Activated naive CD4-positive, alpha-beta T cell treated with anti-CD3 and anti-CD28 coated beads, Interleukin-2, amount 50 U/mL, for 24 hours (primary cell): ENCODE measurements around the gene NEK7.

Experiments used
- H3K27ac Mint-ChIP-seq: one replicate; pipeline ENCODE4 v1.8.0; 2021; ENCODE audit warnings: mild to moderate bottlenecking, mixed read lengths
- H3K27me3 Mint-ChIP-seq: one replicate; pipeline ENCODE4 v1.8.0; 2021; ENCODE audit warnings: mixed read lengths
- H3K36me3 Mint-ChIP-seq: one replicate; pipeline ENCODE4 v1.8.0; 2021; ENCODE audit warnings: mixed read lengths
- H3K4me1 Mint-ChIP-seq: one replicate; pipeline ENCODE4 v1.8.0; 2021; ENCODE audit warnings: mixed read lengths
- H3K4me3 Mint-ChIP-seq: one replicate; pipeline ENCODE4 v1.8.0; 2021; ENCODE audit warnings: mild to moderate bottlenecking, mixed read lengths
- H3K9me3 Mint-ChIP-seq: one replicate; pipeline ENCODE4 v1.8.0; 2021; ENCODE audit warnings: mixed read lengths

Gene NEK7

DNA sequence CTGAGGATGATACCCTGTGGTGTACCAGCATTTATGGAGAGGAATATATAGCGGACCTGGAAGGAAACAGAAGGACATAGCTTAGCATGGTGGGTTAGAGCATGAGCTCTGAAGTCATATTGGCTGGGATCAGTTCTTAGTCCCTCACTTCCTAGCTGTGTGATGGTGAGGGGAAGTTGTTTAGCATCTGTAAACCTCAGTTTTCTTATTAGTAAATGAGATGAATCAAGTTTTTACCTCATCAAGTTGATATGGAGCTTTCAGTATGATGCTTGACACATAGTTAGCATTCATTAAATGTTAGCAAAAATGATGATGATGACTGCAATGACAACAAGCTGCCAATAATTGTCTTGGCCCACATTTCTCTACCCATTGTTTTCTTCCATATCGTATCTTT is 84.8 kb downstream of the NEK7 start:
- Mint-ChIP-seq H3K9me3 (no peaks in the 10 kb centered on the region), H3K4me1 (peaks cover 48% of the 10 kb centered on the region), H3K4me3 (no peak overlapping the region), H3K27me3 (no peaks in the 10 kb centered on the region), H3K36me3 (peaks cover 15% of the 10 kb centered on the region), H3K27ac (no peak overlapping the region)

DNA sequence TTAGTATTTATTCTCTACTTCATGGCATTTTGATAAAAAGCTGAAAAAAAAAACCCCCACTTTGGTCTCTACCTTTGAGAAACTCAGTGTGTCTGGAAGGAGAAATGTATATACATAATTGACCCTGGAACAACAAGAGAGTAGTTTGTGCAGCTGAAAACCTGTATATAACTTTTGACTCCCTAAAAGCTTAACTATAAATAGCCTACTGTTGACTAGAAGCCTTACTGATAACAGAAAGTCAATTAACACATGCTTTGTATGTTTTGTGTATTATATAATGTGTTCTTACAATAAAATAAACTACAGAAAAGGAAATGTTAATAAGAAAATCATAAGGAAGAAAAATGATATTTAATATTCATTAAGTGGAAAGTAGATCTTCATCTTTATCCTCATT is 88.0 kb downstream of the NEK7 start:
- Mint-ChIP-seq H3K27me3 (no peaks in the 10 kb centered on the region), H3K9me3 (peaks cover 6% of the 10 kb centered on the region), H3K4me1 (peaks cover 53% of the 10 kb centered on the region), H3K4me3 (no peak overlapping the region), H3K27ac (no peak overlapping the region), H3K36me3 (peaks cover 18% of the 10 kb centered on the region)

DNA sequence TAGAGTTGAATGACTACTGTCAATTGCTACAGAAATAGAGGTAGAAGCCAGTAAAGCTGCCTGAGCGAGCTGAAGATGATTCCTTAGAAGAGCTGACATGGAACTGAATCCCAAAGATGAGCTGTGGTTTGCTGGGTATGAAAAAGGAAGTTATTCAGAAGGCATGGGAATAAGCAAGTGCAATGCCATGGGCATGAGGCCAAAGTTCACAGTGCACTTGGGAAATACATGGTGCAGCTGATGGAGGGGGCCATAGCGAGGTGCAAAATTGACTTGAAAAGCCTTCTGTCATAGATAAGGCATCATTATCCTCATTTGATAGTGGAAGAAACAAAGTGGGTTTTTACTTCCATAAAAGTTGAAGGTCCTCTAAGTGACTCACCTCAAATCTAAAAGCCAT is 88.6 kb downstream of the NEK7 start:
- H3K4me3 Mint-ChIP-seq, result no peak overlapping the region
- peaks cover 6% of the 10 kb centered on the region for H3K9me3 Mint-ChIP-seq
- no peaks in the 10 kb centered on the region for H3K27me3 Mint-ChIP-seq
- H3K27ac Mint-ChIP-seq, result peak overlapping the region; percentile 6
- peaks cover 47% of the 10 kb centered on the region for H3K4me1 Mint-ChIP-seq
- peaks cover 14% of the 10 kb centered on the region for H3K36me3 Mint-ChIP-seq

DNA sequence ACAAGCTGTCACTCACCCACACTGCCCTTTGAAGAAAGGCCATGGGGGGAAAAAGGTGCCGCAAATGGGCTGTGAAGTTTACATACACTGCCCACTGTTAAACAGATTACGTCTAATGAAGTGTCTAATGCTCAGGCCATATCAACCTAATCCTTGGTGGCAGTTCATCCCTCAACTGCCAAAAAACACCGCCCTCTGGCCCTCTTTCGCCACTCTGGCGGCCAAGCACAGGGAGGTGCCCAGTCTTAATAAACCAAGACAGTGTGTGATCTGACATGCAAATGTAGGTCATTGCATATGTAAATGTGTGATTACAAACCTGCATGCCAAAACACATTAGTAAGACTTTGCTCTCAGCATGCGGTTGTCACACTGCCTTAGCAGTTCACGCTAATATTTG is 89.5 kb downstream of the NEK7 start:
- no peak overlapping the region for H3K4me3 Mint-ChIP-seq
- H3K9me3 Mint-ChIP-seq, result peaks cover 6% of the 10 kb centered on the region
- peaks cover 11% of the 10 kb centered on the region for H3K36me3 Mint-ChIP-seq
- H3K27me3 Mint-ChIP-seq, result no peaks in the 10 kb centered on the region
- no peak overlapping the region for H3K27ac Mint-ChIP-seq
- peaks cover 46% of the 10 kb centered on the region for H3K4me1 Mint-ChIP-seq

DNA sequence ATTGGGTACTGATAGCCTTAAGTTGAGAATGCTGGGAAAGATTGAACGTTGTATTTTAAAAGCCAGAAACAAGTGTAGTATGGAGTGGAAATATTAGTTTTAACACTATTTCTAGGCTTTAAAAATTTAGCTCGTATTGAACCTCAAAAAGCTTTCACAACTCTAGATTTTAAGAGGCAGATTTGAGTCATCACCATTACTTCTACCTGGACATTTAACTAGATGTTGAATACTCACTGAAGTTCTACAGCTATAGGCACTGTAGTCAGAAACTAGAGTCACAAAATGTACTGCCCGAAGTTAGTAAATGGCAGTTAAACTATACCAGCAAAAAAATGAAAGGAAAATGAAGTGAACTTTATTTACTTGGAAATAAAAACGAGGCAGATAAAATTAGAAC is 96.5 kb downstream of the NEK7 start:
- peaks cover 9% of the 10 kb centered on the region for H3K36me3 Mint-ChIP-seq
- no peaks in the 10 kb centered on the region for H3K9me3 Mint-ChIP-seq
- peaks cover 63% of the 10 kb centered on the region for H3K4me1 Mint-ChIP-seq
- peak overlapping the region; percentile 47 for H3K27ac Mint-ChIP-seq
- H3K27me3 Mint-ChIP-seq, result no peaks in the 10 kb centered on the region
- no peak overlapping the region for H3K4me3 Mint-ChIP-seq

DNA sequence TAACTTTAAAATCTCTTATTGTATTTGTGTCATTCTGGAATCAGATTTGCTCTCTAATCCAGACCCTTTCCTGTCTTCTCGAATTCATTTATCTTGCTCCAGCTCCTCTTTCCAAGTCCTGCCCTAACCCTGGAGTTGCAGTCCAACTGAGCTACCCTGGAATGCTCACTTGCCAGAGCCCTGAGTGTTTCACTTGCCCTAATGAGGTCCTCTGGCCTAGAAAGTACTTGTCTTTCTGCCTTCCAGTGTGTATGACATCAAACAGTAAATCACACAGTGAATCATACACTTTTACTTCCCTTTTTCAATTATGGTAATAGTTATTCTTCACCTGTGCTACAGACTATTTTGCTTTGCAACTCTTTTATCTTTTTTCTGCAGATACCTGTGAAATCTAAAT is 96.9 kb downstream of the NEK7 start:
- no peaks in the 10 kb centered on the region for H3K9me3 Mint-ChIP-seq
- H3K4me1 Mint-ChIP-seq, result peaks cover 65% of the 10 kb centered on the region
- H3K27me3 Mint-ChIP-seq, result no peaks in the 10 kb centered on the region
- peaks cover 9% of the 10 kb centered on the region for H3K36me3 Mint-ChIP-seq
- peak overlapping the region; percentile 51 for H3K4me3 Mint-ChIP-seq
- H3K27ac Mint-ChIP-seq, result peak overlapping the region; percentile 94

DNA sequence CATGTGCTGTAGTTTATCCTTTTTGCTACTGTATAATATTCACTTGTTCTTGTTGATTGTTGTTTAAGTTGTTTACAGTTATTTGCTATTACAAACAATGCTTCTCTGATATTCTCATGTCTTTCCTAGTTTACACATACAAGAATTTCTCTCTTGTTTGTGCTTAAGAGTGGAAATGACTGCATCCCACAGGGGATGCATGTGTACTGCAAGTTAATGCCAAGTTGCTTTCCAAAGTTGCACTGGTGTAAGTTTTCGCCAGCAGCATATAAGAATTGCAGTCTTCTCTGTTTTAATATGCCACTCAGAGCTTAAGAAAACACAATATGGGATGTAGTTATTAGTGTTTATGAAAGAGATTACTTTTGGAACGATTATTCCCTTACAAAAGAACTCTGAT is 97.7 kb downstream of the NEK7 start:
- Mint-ChIP-seq H3K27me3 (no peaks in the 10 kb centered on the region), H3K27ac (no peak overlapping the region), H3K4me1 (peaks cover 74% of the 10 kb centered on the region), H3K4me3 (no peak overlapping the region), H3K36me3 (peaks cover 9% of the 10 kb centered on the region), H3K9me3 (no peaks in the 10 kb centered on the region)

DNA sequence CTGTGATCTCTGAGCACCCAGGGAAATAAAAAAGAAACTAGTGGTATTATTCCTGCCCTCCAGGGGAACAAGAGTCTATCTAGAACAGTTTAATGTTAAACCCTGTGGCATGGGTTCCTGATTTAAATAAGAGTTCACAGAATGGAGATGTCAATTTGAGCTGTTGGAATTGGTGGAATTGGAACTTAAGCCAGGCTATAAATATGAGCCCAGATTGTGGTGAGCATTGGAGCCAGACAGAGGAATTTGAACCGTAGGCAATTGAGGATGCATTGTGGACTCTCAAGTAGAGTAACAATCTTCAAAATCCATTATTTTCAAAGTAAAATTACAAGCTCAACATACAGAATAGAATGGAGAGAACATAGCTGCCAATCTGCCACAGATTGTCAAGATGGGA is 98.2 kb downstream of the NEK7 start:
- H3K27ac Mint-ChIP-seq, result no peak overlapping the region
- peaks cover 9% of the 10 kb centered on the region for H3K36me3 Mint-ChIP-seq
- H3K9me3 Mint-ChIP-seq, result no peaks in the 10 kb centered on the region
- no peaks in the 10 kb centered on the region for H3K27me3 Mint-ChIP-seq
- H3K4me3 Mint-ChIP-seq, result no peak overlapping the region
- peaks cover 78% of the 10 kb centered on the region for H3K4me1 Mint-ChIP-seq

DNA sequence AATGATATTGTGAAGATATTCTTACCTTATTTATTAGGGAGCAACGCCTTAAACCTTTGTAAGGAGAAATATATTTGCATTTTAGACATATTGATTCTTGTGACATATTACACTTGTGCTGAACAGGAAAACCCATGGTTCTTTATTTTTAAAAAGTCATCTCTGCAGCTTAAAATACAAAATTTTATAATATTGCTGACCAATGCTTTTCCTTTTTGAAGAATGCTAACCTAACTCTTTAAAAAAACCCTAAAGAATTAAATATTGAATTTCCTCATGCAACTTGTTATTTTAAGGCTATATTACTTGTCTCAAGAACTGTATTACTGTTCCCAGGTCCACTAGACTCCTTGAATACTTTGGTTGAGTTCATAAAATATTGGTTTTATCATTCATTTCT is 99.0 kb downstream of the NEK7 start:
- Mint-ChIP-seq H3K27ac (no peak overlapping the region), H3K9me3 (no peaks in the 10 kb centered on the region), H3K4me1 (peaks cover 84% of the 10 kb centered on the region), H3K36me3 (peaks cover 9% of the 10 kb centered on the region), H3K4me3 (no peak overlapping the region), H3K27me3 (no peaks in the 10 kb centered on the region)

DNA sequence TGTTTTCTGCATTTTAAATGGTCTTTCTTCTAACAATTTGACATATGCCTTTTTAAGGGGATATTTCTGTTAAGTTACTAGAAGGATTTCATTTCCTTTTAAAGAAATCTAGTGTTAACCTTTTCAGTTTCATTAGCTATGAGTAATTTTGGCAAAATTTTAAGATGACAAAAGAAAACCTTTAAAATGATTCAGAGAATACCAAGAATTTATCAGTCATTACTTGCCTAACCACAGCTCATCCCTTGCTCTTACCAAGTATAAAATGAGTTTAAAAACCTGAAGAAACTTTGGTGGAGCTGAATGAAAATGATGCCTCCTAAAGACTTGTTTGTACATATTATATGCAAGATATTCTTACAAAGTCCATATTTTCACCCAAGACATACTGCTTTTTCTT is 101.7 kb downstream of the NEK7 start:
- H3K9me3 Mint-ChIP-seq, result no peaks in the 10 kb centered on the region
- no peaks in the 10 kb centered on the region for H3K27me3 Mint-ChIP-seq
- peak overlapping the region; percentile 54 for H3K4me3 Mint-ChIP-seq
- peaks cover 72% of the 10 kb centered on the region for H3K4me1 Mint-ChIP-seq
- peaks cover 7% of the 10 kb centered on the region for H3K36me3 Mint-ChIP-seq
- H3K27ac Mint-ChIP-seq, result peak overlapping the region; percentile 62

DNA sequence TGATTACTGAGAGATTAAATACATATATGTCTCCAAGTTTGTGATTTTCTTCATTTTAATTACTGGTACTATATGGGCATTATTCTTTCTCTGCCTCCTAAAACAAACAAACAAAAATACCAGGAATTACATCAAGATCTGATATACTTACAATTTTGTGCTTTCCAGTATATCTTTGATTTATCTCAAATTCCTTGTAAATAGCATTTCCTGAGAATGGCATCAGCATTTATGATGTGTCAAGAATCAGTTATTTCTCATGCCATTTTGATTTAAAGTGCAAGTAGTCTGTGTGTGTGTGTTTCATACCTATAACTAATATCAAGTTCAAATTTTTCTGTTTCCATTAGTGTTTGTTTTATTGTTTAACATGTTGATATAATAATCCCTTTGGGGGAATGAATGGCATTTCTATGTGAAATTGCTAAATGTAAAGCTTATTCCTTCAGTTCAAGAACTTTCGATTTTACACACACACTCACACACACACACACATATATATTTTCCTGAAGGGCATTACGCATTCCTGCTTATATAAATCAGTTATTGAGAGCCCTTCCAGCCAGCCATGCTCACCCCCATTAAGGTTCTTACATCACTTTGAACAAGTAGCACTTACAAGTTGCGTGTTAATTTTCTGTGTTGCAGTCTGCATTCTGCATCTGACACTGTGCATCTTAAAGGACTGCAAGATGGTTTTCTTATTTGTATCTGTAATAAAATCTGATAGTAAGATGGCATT is 102.7 kb downstream of the NEK7 start:
- Mint-ChIP-seq H3K27ac (peak overlapping the region; percentile 73), H3K27me3 (no peaks in the 10 kb centered on the region), H3K9me3 (no peaks in the 10 kb centered on the region), H3K36me3 (peaks cover 9% of the 10 kb centered on the region), H3K4me1 (peaks cover 62% of the 10 kb centered on the region), H3K4me3 (peak overlapping the region; percentile 19)

DNA sequence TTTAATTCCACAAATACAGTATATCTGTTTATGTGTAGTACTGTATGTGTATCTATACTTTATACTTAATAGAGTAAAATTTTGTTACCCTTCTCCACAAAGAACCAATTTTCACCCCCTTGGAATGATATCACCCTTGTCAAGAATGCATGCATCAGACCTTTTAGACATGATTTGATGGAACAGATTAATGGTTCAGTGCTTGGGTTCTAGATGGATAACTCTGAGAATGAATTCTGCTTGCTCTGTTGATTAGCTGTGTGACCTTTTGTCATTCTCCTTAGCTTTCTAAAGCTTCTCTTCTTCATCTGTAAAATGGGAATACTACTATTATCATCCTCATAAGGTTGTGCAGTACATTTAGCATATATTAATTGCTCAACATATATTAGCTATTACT is 105.1 kb downstream of the NEK7 start:
- Mint-ChIP-seq H3K27me3 (no peaks in the 10 kb centered on the region), H3K4me1 (peaks cover 53% of the 10 kb centered on the region), H3K27ac (peak overlapping the region; percentile 23), H3K36me3 (peaks cover 2% of the 10 kb centered on the region), H3K4me3 (no peak overlapping the region), H3K9me3 (no peaks in the 10 kb centered on the region)

DNA sequence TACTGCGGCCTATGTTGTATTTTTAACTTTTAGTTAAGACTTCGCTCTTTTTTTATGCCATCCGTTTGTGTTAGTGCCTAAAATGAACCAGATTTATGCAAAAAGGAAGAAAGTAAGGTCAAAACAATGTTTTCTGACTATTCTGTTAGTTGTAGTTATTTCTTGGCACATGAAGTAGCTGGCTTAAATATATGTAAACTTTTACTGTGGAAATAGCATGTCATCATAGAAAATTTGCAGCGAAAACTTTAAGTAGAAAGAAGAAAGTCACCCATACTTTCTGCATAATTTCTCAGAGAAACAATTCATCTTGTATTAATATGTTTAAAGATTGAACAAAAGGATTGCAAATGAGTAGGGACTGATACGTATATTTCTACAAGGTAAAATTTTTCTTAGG is 106.4 kb downstream of the NEK7 start:
- Mint-ChIP-seq H3K27me3 (no peaks in the 10 kb centered on the region), H3K4me3 (no peak overlapping the region), H3K27ac (no peak overlapping the region), H3K36me3 (peaks cover 2% of the 10 kb centered on the region), H3K9me3 (no peaks in the 10 kb centered on the region), H3K4me1 (peaks cover 46% of the 10 kb centered on the region)

DNA sequence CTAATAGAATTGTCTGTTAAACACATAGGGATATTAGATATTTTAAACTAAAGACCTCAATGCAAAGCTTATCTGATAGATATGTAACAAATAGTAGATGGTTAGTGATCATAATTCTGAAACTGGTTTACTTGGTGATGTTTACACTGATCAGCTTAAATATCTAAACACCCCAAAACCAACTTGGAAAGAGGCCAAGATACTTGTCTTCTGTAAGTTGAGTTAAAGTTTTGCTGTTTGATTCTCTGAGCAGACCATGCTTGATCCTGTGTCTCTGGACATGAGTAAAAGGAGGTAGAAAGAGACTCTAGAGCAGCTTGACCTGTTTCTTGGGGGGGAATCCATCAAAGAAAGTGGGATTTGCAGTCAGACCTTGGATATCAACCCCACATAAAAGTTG is 107.5 kb downstream of the NEK7 start:
- Mint-ChIP-seq H3K9me3 (no peaks in the 10 kb centered on the region), H3K36me3 (peaks cover 2% of the 10 kb centered on the region), H3K27ac (no peak overlapping the region), H3K4me3 (no peak overlapping the region), H3K27me3 (no peaks in the 10 kb centered on the region), H3K4me1 (peaks cover 38% of the 10 kb centered on the region)

DNA sequence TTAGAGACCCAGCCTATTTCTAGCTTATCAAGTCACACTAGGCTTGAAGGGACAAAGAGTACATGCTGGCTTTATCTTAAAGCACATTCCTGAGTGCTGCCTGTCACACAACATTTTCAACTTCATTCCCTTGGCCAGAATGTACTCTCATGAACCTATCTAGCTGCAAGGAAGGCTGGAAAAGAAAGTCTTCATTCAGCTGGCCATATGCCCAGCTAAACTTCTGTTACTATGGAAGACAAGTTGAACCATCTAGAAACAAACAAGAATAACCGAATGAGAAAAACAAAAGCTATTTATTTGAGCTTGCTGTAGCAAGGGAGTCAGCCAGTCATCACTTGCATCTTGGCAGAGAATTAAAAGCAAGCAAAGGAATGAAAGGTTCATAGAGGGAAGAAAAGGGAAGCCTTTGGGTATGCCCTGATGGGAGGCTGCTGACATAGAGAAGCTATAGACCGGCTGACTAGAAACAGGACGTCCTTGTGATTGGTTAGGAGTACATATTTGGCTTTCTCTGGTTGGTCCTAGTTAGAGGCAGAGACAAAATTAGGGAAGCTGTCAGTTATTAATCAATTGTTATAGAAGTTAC is 108.4 kb downstream of the NEK7 start:
- no peak overlapping the region for H3K4me3 Mint-ChIP-seq
- H3K27me3 Mint-ChIP-seq, result no peaks in the 10 kb centered on the region
- peaks cover 30% of the 10 kb centered on the region for H3K4me1 Mint-ChIP-seq
- H3K36me3 Mint-ChIP-seq, result peaks cover 2% of the 10 kb centered on the region
- no peak overlapping the region for H3K27ac Mint-ChIP-seq
- H3K9me3 Mint-ChIP-seq, result no peaks in the 10 kb centered on the region

DNA sequence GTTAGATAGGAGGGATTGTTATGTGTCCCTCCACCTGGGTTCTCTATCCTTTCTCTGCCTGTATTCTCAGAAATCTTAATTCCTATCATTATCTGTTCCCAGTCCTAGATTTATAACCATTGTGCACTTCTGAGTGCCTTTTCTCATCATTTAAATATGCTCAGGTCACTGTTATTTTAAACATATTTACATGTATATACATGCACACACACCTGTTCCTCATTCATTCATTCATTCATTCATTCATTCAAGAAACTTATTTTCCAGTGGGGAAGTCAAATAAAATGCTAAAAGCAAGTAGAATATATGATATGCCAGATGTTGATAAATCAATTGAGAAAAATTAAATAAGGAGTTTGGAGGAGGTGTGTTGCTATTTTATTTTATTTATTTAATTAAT is 110.3 kb downstream of the NEK7 start:
- no peak overlapping the region for H3K27ac Mint-ChIP-seq
- peaks cover 28% of the 10 kb centered on the region for H3K4me1 Mint-ChIP-seq
- H3K4me3 Mint-ChIP-seq, result no peak overlapping the region
- no peaks in the 10 kb centered on the region for H3K27me3 Mint-ChIP-seq
- peaks cover 2% of the 10 kb centered on the region for H3K36me3 Mint-ChIP-seq
- H3K9me3 Mint-ChIP-seq, result no peaks in the 10 kb centered on the region

DNA sequence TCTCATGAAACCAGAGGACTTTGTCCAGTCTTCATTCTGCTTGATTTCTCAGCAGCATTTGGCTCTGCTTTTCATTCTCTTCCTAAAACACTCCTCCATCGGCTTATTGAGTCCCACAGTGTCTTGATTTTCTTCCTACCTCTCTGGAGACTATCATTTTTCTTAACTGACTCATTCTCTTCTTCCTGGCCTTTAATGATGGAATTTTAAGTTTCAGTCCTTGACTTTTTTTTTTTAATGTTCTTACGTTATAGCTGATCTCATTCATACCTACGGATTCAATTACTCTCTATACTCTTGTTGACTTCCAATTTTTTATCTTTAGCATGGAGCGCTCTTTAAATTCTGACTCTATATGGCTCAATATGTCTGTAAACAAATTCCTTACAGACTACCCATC is 111.1 kb downstream of the NEK7 start:
- no peaks in the 10 kb centered on the region for H3K9me3 Mint-ChIP-seq
- H3K27me3 Mint-ChIP-seq, result no peaks in the 10 kb centered on the region
- peaks cover 32% of the 10 kb centered on the region for H3K4me1 Mint-ChIP-seq
- no peak overlapping the region for H3K4me3 Mint-ChIP-seq
- H3K36me3 Mint-ChIP-seq, result peaks cover 2% of the 10 kb centered on the region
- no peak overlapping the region for H3K27ac Mint-ChIP-seq
